Measurements from ENCODE around the gene SDR42E1. TPM values are rescaled to one million over a fixed set of nuclear protein-coding genes. Genes with fewer than 3 reads are reported as not detected.
"Not testable (repeated sequence)": the region's sequence is repeated elsewhere in the genome, so short reads cannot be mapped to it uniquely, and the experiment has no call there.

SDR42E1 gene
- total RNA-seq, 1 experiment from 2014 or later: 0.07 TPM

DNA sequence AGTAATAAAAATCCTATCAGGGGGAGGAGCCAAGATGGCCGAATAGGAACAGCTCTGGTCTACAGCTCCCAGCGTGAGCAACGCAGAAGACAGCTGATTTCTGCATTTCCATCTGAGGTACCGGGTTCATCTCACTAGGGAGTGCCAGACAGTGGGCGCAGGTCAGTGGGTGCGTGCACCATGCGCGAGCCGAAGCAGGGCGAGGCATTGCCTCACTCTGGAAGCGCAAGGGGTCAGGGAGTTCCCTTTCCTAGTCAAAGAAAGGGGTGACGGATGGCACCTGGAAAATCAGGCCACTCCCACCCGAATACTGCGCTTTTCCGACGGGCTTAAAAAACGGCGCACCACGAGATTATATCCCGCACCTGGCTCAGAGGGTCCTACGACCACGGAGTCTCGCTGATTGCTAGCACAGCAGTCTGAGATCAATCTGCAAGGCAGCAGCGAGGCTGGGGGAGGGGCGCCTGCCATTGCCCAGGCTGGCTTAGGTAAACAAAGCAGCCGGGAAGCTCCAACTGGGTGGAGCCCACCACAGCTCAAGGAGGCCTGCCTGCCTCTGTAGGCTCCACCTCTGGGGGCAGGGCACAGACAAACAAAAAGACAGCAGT is 33.8 kb downstream of the SDR42E1 start:
- H3K4me3 Mint-ChIP-seq: peak overlapping the region; percentile 13
- H3K36me3 Mint-ChIP-seq: peaks cover 33% of the 10 kb centered on the region
- TF ChIP-seq, protein P1, sequence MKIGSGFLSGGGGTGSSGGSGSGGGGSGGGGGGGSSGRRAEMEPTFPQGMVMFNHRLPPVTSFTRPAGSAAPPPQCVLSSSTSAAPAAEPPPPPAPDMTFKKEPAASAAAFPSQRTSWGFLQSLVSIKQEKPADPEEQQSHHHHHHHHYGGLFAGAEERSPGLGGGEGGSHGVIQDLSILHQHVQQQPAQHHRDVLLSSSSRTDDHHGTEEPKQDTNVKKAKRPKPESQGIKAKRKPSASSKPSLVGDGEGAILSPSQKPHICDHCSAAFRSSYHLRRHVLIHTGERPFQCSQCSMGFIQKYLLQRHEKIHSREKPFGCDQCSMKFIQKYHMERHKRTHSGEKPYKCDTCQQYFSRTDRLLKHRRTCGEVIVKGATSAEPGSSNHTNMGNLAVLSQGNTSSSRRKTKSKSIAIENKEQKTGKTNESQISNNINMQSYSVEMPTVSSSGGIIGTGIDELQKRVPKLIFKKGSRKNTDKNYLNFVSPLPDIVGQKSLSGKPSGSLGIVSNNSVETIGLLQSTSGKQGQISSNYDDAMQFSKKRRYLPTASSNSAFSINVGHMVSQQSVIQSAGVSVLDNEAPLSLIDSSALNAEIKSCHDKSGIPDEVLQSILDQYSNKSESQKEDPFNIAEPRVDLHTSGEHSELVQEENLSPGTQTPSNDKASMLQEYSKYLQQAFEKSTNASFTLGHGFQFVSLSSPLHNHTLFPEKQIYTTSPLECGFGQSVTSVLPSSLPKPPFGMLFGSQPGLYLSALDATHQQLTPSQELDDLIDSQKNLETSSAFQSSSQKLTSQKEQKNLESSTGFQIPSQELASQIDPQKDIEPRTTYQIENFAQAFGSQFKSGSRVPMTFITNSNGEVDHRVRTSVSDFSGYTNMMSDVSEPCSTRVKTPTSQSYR (CRISPR knock-in tag; IDR thresholded peaks at IDR 0.05): peak; percentile 80
- TF ChIP-seq ZNF317 (CRISPR knock-in tag; IDR thresholded peaks at IDR 0.05; ENCODE audit: borderline replicate concordance, low read depth): peak; percentile 64; the same call in 1 of the 2 replicates
- peaks cover 12% of the 10 kb centered on the region for H3K9me3 Mint-ChIP-seq
- peaks cover 46% of the 10 kb centered on the region for H3K4me1 Mint-ChIP-seq
- peaks cover 15% of the 10 kb centered on the region for H3K27me3 Mint-ChIP-seq (ENCODE audit: low read depth)
- ATAC-seq, H3K27ac Mint-ChIP-seq, CTCF ChIA-PET, POLR2A ChIA-PET: not testable (repeated sequence)
- DNase-seq (ENCODE audit: low spot score): peak; percentile 70

DNA sequence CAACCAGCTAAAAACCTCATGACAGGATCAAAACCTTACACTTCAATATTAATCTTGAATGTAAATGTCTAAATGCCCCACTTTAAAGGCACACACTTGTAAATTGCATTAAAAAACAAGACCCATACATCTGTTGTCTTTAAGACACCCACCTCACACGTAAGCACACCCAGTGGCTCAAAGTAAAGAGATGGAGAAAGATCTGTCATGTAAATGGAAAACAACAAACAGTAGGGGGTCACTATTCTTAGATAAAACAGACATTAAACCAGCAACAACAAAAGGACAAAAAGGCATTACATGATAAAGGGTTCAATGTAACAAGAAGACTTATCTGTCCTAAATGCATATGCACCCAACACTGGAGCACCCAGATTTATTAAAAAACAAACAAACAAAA is 35.6 kb downstream of the SDR42E1 start:
- POLR2A ChIA-PET: no interaction called here

DNA sequence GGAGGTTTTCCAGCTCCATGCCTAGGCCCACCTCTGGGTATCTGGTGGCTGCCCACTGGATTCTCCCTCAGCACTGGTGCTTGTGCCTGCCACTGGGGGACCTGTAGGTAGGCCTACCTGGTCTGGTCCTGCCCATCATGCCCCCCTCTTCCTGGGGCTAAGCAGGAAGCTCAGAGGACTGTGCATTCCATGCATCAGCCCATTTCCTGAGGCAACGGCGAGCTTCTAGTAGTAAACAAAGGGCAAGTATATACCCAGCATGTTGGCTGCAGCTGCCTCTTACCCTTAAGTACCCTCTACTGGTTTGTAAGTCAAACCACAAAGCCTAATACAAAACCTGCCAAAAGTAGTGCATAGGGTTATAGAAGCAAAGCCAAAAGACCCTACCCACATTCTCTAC is 37.5 kb downstream of the SDR42E1 start:
- POLR2A ChIA-PET: no interaction called here
- DNase-seq (ENCODE audit: low spot score): peak; percentile 26
- CTCF ChIA-PET: interaction anchor here (0.9 to 3.7 kb wide), 10 partner anchors 21 to 256 kb away, joined by 3 to 30 read pairs (median 4); partner anchors contain the start of gene MPHOSPH6
- peaks cover 45% of the 10 kb centered on the region for H3K9me3 Mint-ChIP-seq
- peaks cover 56% of the 10 kb centered on the region for H3K36me3 Mint-ChIP-seq
- no peak overlapping the region for H3K4me3 Mint-ChIP-seq
- H3K4me1 Mint-ChIP-seq: peaks cover 46% of the 10 kb centered on the region
- H3K27me3 Mint-ChIP-seq (ENCODE audit: low read depth): peaks cover 14% of the 10 kb centered on the region
- TF ChIP-seq FOXK1 (CRISPR knock-in tag; IDR thresholded peaks at IDR 0.05) (peak; percentile 88), TEAD1 (CRISPR knock-in tag; IDR thresholded peaks at IDR 0.05) (peak; percentile 77; the same call in 1 of the 2 replicates), ATF1 (CRISPR knock-in tag; IDR thresholded peaks at IDR 0.05) (no peak), CREB1 (CRISPR knock-in tag; IDR thresholded peaks at IDR 0.05) (no peak), ETV6 (CRISPR knock-in tag; IDR thresholded peaks at IDR 0.05) (0 out of 2 replicates have a peak, but pooled peaks have one; percentile 36)
- TF ChIP-seq, protein P2, sequence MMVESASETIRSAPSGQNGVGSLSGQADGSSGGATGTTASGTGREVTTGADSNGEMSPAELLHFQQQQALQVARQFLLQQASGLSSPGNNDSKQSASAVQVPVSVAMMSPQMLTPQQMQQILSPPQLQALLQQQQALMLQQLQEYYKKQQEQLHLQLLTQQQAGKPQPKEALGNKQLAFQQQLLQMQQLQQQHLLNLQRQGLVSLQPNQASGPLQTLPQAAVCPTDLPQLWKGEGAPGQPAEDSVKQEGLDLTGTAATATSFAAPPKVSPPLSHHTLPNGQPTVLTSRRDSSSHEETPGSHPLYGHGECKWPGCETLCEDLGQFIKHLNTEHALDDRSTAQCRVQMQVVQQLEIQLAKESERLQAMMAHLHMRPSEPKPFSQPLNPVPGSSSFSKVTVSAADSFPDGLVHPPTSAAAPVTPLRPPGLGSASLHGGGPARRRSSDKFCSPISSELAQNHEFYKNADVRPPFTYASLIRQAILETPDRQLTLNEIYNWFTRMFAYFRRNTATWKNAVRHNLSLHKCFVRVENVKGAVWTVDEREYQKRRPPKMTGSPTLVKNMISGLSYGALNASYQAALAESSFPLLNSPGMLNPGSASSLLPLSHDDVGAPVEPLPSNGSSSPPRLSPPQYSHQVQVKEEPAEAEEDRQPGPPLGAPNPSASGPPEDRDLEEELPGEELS (CRISPR knock-in tag; IDR thresholded peaks at IDR 0.05): peak; percentile 63; the same call in 1 of the 2 replicates
- ATAC-seq: peak; percentile 97
- peak overlapping the region; percentile 15; the same call in 1 of the 2 replicates for H3K27ac Mint-ChIP-seq

More for the DNA sequence above, 35.6 kb downstream of the SDR42E1 start:
- TF ChIP-seq NR3C1 (CRISPR knock-in tag; conservative IDR thresholded peaks at IDR 0.05; ENCODE audit: low read depth): no peak
- TF ChIP-seq, protein P2 (CRISPR knock-in tag; IDR thresholded peaks at IDR 0.05): peak; percentile 81; the same call in 1 of the 2 replicates
- TF ChIP-seq, protein P3, sequence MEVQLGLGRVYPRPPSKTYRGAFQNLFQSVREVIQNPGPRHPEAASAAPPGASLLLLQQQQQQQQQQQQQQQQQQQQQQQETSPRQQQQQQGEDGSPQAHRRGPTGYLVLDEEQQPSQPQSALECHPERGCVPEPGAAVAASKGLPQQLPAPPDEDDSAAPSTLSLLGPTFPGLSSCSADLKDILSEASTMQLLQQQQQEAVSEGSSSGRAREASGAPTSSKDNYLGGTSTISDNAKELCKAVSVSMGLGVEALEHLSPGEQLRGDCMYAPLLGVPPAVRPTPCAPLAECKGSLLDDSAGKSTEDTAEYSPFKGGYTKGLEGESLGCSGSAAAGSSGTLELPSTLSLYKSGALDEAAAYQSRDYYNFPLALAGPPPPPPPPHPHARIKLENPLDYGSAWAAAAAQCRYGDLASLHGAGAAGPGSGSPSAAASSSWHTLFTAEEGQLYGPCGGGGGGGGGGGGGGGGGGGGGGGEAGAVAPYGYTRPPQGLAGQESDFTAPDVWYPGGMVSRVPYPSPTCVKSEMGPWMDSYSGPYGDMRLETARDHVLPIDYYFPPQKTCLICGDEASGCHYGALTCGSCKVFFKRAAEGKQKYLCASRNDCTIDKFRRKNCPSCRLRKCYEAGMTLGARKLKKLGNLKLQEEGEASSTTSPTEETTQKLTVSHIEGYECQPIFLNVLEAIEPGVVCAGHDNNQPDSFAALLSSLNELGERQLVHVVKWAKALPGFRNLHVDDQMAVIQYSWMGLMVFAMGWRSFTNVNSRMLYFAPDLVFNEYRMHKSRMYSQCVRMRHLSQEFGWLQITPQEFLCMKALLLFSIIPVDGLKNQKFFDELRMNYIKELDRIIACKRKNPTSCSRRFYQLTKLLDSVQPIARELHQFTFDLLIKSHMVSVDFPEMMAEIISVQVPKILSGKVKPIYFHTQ (CRISPR knock-in tag; IDR thresholded peaks at IDR 0.05): no peak
- TF ChIP-seq, protein P4, sequence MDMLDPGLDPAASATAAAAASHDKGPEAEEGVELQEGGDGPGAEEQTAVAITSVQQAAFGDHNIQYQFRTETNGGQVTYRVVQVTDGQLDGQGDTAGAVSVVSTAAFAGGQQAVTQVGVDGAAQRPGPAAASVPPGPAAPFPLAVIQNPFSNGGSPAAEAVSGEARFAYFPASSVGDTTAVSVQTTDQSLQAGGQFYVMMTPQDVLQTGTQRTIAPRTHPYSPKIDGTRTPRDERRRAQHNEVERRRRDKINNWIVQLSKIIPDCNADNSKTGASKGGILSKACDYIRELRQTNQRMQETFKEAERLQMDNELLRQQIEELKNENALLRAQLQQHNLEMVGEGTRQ (CRISPR knock-in tag; IDR thresholded peaks at IDR 0.05): no peak
- TF ChIP-seq CBFB (CRISPR knock-in tag; IDR thresholded peaks at IDR 0.05; ENCODE audit: low read depth): no peak
- no peak for TF ChIP-seq ETV6 (CRISPR knock-in tag; IDR thresholded peaks at IDR 0.05)
- TF ChIP-seq, protein P5, sequence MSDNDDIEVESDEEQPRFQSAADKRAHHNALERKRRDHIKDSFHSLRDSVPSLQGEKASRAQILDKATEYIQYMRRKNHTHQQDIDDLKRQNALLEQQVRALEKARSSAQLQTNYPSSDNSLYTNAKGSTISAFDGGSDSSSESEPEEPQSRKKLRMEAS (CRISPR knock-in tag; IDR thresholded peaks at IDR 0.05): no peak
- Mint-ChIP-seq H3K27ac (peak overlapping the region; percentile 38), H3K27me3 (ENCODE audit: low read depth) (peaks cover 14% of the 10 kb centered on the region), H3K9me3 (peaks cover 27% of the 10 kb centered on the region), H3K4me1 (peaks cover 46% of the 10 kb centered on the region), H3K36me3 (peaks cover 49% of the 10 kb centered on the region), H3K4me3 (no peak overlapping the region)
- ATAC-seq (peak; percentile 38), DNase-seq (ENCODE audit: low spot score) (no peak)
- CTCF ChIA-PET: interaction anchor here (0.6 to 3.7 kb wide), 3 partner anchors 18 to 35 kb away, joined by 3 to 30 read pairs (median 24); no protein-coding TSS in a partner anchor
